NCI-H460 (cell line): Measurements from ENCODE around the gene CAND2. TPM values are rescaled to one million over a fixed set of nuclear protein-coding genes. Genes with fewer than 3 reads are reported as not detected.

Source experiments
- DNase-seq: peaks from one replicate; pipeline ENCODE4 v3.0.0-alpha.2; 2016; ENCODE audit warnings: low read depth; ENCODE audit errors: extremely low read depth
- total RNA-seq: library from RNA; depleted of rRNA; stranded (reverse); fragments of >200 nt; shearing (Covaris generic); gene quantifications from 2 replicates; pipeline ENCODE4 v1.2.3, GENCODE V29; 2014

Gene CAND2
- total RNA-seq, 1 experiment from 2014 or later, result 0.57 TPM

DNA sequence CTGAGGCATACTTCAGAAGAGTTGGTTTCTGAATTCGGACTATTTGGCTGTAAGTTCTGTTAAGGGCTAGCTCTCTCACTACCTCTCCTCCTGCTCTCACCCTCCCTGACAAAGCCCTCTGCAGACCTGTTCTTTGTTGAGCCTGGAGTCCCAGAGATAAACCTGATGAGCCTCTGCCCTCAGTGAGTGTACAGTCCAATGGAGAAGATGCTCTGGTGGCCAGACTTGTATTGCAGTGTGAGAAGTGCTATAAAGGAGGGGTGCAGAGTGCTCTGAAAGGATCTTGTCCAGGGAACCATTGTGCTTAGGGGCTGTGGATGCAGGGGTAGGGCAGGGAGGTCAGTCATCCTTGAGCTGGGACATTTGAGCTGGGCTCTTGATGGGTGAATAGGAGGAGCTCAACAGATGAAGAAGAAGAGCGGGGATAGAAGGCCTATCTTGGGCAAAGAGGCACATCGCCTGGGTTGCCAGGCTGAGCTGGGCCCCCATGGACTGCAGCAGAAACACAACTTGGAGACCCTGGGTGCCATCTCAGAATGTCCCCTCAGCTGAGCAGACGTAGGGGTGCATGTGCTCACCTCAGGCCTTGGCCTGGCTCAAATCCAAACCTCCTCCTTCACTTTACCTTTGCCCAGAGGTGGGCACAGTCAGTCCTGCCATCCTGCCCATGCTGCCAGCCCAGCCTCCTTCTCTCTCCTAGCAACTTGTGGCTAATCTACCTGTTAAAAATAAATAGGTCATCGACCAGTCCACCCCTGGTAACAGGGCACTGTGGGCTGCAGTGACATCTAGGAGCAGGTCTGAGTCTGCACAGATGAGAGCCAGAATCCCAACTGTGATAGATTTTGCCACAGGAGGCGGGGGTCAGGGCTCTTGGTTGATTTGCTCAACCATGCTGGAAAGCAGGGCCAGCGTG, 3.3 kb downstream of the CAND2 start:
- no peak for DNase-seq

DNA sequence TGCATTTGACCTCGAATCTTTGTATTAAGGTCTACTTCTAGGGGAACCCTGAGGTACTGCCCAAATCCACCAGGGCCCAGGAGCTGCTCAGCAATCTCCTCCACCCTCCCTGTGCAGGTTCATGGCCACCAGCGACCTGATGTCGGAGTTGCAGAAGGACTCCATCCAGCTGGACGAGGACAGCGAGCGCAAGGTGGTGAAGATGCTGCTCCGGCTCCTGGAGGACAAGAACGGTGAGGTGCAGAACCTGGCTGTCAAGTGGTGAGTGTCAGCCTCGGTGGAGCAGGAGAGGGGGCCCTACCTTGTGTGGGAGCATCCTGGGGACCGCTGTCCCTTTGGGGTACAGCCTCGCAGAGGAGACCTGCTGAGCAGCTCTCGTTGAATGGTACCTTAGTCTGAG, 6.9 kb downstream of the CAND2 start:
- DNase-seq, result no peak

DNA sequence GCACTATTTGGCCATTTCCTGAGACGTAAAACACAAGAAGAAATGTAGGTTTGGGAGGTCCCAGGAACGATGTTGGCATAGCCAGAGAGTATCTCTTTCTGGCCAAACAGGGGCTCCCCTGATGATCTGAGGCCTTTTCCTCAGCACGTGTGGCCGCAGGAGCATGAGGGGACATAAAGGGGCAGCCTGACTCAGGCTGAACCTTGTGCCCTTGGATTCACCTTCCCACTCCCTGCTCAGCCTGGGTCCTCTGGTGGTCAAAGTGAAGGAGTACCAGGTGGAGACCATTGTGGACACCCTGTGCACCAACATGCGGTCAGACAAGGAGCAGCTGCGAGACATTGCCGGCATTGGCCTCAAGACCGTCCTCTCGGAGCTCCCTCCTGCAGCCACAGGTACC, 10.6 kb downstream of the CAND2 start:
- no peak for DNase-seq

DNA sequence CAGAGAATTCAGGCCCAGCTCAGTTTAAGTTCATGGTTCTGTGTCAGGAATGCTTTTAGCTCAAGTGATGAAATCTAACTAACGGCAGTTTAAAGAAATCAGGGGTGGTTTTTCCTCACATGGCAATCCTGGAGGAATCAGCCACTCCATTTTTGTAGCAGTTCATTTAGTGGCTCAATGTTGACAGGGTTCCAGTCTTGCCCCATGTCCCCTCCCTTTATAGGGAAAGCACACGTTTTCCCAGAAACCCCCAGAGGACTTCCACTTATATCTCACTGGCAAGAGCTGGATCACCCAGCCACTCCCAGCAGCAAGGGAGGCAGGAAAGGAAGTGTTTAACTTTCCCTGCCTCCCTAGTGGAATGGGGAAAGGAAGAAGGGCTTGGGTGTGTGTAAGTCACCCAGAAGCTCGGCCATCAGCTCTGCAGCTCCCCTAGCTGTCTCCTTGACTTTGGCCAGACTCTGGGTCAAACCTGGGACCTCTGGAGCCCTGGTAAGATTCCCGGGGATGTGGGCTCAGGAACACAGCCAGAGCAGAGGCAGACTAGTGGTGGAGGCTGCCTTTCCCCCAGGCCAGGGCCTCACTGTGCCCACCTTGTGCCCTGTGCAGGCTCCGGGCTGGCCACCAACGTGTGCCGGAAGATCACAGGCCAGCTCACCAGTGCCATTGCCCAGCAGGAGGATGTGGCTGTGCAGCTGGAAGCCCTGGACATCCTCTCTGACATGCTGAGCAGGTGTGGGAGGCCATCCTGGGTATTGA, 11.3 kb downstream of the CAND2 start:
- DNase-seq, result no peak

DNA sequence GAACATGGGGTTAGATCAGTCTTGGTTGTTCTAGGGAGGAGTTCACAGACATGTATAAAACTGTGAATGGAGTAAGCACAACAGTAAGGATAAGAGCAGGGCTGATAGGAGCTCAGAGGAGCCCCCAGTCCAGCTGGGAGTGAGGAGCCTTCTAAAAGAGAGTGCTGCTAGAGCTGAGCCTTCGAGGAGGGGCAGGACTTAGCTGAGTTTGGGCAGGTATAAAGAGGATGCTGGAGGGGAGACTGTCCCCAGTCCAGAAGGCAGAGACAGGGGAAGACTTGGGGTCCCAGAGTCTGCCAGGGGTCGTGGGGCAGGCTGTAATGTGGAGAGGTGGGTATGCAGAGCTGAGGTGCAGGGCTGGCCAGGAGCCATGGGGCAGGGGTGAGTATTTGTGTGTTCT, 12.1 kb downstream of the CAND2 start:
- DNase-seq, result no peak

DNA sequence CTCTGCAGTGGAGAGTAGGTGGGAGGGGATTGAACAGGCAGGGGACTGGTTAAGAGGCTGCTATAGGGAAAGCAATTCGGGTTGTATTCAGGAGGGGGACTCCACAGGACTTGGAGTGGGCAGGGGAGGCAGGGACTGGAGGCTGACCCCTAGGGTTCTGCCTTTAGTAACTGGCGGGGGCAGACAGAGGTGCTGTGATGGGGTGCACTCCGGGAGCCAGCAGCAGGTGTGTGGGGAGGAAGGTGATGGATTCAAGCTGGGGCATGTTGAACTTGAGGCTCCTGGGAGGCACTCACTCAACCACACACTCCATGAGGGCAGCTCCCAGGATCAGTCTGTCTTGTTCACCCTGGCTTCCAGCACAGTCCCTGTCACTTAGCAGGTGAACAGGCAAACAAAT, 12.5 kb downstream of the CAND2 start:
- DNase-seq, result no peak

DNA sequence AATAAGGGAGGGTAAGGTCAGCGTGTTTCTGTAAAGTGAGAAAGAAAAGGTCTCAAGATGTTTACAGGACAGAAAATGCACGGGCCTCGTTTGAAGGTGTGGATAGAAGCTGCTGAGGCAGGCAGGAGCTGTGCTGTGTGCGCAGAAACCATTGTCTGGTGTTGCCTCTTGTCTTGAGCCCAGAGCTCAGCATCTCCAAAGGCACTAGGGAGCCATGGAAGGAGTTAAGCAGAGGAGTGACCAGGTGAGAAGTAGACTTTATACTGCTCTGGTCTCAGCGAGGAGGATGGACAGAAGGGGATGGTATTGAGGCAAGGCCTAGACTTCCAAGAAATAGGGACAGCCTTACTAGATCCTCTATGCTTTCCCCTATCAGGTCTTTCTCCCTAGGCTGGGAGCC, 13.0 kb downstream of the CAND2 start:
- no peak for DNase-seq

DNA sequence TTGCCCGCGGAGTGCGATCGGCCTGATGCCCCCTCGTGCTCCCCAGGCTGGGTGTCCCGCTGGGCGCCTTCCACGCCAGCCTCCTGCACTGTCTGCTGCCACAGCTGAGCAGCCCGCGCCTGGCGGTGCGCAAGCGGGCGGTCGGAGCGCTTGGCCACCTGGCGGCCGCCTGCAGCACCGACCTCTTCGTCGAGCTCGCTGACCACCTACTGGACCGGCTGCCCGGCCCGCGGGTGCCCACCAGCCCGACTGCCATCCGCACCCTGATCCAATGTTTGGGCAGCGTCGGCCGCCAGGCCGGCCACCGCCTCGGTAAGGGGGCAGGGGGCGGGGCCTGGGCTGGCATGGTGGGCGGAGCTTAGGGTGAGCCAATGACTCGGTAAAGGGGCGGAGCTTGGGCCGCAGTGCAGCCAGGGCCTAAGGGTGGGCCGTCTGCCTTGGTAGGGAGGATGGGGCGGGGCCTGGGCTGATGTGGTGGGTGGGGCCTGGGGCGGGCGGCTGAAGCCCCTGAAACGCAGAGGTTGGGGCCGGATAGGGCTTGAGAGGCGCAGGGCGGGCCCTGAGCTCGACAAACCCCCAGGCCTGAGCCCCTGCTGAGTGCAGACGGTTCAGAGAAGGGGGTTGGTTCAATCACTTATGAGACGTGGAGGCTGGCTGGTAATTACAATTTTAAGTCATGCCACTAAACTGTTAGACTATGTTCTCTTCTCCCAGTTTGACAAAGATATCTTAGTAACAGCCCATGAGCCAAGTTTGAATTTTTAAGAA, 13.7 kb downstream of the CAND2 start:
- peak; percentile 83 for DNase-seq

DNA sequence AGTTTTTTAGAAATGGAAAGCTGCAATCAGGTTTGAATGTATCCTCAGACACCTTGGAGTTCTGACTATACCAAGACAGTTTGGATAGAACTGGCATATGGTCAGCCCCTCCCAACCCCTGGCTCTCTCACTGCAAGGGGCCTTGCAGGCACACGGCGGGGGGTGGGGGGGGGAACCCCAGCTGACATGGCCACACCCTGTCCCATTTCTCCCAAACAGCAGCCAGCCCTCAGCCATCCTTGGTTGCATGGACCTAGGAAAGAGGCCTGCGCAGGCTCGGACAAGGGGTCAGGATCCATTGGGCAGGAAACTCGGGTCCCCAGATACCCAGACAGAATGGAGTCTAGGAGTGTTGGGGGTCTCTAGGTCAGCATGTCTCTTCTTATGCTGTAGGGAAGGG, 14.5 kb downstream of the CAND2 start:
- DNase-seq, result no peak

DNA sequence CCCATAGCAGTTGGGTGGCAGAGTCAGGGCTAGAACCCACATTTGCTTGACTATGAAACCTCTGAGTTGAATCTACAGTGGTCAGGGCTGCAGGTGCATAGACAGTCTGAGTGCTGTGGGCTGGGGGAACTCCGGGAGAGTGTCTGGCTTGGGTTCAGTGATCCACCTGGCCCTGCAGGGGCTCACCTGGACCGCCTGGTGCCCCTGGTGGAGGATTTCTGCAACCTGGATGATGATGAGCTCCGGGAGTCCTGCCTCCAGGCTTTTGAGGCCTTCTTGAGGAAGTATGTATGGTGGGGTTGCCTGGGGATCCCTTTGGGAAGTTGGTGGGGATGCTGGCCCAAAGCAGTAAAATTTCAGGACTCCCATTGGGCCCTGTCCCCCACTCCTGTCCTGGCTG, 16.3 kb downstream of the CAND2 start:
- DNase-seq, result no peak

DNA sequence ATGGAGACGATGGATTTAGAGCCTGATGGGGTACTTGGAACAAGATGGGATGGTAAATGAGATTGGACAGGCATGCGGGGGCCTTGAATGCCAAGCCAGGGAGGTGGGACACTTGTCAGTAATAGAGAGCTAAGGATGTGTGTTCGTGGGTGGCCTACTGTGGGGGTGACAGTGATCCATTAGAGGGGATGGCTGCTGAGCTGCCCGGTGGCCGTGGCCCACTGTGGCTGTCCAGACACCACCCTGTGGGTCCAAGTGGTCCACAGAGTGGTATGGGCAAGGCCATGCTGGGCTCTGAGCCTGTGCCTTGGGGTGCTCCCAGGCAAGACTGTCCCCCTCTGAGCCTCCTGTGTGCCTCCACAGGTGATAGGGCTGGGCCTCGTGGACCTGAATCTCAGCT, 17.5 kb downstream of the CAND2 start:
- DNase-seq, result no peak

DNA sequence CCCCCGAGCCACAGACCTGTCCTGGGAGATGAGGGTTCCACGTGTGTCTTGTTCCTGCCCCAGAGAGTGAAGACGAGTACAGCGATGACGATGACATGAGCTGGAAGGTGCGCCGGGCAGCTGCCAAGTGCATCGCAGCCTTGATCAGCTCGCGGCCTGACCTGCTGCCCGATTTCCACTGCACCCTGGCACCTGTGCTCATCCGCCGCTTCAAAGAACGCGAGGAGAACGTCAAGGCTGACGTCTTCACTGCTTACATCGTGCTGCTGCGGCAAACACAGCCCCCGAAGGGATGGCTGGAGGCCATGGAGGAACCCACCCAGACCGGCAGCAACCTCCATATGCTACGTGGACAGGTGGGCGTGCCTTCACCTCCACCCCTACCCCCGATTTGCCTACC, 18.6 kb downstream of the CAND2 start:
- no peak for DNase-seq

DNA sequence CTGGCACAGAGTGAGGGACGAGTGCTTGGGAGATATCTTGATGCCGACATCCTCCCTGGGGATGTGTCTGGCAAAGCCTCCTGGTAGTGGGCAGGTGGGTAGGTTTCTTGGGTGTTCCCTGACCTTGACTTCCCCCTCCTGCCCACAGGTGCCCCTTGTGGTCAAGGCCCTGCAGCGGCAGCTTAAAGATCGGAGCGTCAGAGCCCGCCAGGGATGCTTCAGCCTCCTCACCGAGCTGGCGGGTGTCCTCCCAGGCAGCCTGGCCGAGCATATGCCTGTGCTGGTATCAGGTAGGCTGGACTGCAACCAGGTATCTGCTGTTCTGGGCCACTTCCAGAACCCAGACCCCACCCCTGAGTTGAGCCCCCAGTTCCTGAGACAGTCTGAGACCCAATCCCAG, 19.2 kb downstream of the CAND2 start:
- no peak for DNase-seq

DNA sequence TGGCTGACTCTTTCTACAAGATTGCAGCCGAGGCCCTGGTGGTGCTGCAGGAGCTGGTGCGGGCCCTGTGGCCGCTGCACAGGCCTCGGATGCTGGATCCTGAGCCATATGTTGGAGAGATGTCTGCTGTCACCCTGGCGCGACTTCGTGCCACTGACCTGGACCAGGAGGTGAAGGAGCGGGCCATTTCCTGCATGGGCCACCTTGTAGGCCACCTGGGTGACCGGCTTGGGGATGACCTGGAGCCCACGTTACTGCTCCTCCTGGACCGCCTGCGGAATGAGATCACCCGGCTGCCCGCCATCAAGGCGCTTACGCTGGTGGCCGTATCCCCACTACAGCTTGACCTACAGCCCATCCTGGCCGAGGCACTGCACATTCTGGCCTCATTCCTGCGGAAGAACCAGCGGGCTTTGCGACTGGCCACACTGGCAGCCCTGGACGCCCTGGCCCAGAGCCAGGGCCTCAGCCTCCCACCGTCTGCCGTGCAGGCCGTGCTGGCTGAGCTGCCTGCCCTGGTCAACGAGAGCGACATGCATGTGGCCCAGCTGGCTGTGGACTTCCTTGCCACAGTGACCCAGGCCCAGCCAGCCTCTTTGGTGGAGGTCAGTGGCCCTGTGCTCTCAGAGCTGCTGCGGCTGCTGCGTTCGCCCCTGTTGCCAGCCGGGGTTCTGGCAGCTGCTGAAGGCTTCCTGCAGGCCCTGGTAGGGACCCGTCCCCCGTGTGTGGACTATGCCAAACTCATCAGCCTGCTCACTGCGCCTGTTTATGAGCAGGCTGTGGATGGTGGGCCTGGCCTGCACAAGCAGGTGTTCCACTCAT, 20.3 kb downstream of the CAND2 start:
- no peak for DNase-seq

DNA sequence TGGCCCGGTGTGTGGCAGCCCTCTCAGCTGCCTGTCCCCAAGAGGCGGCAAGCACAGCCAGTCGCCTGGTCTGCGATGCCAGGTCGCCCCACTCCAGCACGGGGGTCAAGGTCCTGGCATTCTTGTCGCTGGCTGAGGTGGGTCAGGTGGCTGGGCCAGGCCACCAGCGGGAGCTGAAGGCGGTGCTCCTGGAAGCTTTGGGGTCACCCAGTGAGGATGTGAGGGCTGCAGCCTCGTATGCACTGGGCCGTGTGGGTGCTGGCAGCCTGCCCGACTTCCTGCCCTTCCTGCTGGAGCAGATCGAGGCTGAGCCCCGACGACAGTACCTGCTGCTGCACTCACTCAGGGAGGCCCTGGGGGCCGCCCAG, 20.8 kb downstream of the CAND2 start:
- DNase-seq, result no peak

DNA sequence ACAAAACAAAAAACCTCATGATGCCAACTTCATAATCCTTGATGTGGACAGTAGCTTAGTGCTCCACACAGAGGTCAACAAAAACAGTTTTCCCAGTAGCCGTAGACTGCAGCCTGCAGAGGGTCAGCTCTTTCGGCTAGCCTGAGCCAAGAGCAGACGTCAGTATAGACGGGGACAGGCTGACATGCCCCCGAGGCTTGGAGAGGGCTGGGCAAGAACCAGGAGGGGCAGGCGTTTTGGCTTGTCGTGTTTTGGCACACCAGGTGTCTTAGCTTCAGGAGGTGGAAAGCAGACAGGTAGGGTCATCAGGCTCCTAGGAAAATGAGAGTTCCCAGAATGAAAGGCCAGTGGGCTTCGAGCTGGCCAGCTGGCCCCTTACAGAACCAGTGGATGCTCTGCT, 21.8 kb downstream of the CAND2 start:
- no peak for DNase-seq

DNA sequence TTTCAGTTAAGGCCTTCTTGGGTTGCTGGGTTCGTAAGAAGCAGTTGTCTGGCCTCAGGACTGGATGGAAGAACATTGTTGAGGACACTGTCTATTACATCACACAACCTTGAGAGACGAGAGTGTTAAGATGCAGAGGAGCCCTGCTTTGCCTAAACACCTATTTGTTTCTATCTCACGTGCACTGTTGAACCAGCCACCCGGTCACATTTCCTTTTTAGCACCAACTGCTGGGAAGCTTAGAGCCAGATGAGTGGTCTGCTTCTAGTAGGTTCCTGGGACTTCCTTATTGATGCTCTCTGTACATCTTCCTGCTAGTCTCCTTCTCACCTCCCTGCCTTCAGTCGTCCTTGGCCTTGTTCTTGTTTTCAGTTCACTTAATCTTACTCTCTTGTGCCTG, 22.3 kb downstream of the CAND2 start:
- DNase-seq, result no peak

DNA sequence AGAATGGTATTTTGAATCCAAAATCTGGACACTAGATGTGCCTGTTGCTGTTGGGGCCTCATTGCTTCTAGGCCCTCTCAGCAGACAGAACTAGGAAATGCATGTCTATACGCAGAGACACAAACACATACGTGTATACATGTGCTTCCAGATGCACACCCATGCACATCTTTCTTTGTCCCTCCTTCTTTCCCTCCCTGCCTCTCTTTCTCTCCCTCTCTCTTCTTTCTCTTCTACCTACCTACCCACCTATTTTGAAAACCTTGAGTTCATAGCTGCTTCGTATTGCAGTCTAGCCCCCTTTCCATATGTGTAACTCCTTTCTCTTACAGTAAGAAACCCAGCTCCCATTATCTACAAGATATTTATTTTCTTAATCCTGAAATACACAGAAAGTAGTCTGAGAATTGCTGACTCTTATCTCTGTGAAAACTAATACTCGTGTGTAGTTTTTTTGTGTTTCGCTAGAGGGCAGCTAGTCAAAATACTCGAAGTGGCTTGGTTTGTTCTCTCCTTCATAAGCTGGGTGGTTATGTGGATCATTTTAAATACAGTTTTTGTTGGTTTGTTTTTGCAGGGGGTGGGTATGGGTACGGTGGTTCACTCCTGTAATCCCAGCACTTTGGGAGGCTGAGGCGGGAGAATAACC, 26.4 kb downstream of the CAND2 start:
- DNase-seq, result peak; percentile 40

DNA sequence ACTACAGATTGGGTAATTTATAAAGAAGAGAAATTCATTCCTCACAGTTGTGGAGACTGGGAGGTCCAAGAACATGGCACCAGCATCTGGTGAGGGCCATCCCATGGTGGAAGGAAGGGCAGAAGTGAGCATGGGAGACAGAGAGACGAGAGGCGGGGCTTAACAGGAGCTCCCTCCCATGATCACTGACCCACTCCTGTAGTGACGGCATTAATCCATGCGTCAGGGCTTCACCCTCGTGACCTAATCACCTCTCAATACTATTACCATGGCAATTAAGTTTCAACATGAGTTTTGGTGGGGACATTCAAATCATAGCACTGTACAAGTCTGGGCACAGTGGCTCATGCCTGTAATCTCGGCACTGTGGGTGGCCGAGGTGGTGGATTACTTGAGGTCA, 27.8 kb downstream of the CAND2 start:
- DNase-seq, result no peak

DNA sequence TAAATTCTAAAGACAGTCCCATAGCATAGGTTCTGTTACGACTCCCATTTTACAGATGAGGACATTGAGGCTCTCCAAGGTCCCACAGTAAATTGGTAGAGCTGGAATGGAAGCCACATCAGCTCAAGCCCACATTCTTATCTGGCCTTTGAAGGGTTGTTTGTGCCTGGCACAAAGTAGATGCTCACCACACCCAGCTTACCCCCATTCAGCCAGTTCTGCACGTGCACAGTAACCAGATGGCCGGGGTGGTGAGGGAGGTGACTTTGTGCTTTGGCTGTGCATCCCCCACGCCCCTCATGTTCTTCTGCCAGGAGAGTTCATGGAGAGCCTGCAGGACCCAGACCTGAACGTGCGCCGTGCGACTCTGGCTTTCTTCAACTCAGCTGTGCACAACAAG, 28.7 kb downstream of the CAND2 start:
- no peak for DNase-seq
